GM23338 (cell line): Measurements from ENCODE around the gene KCTD10. TPM values are rescaled to one million over a fixed set of nuclear protein-coding genes. Genes with fewer than 3 reads are reported as not detected.

Experiments
- EZH2phosphoT487 ChIP-seq: fragments of 200-600 bp; sonication (generic); IDR thresholded peaks from one replicate; pipeline ENCODE4 v1.8.1; 2018; ENCODE audit warnings: antibody characterized with exemption; ENCODE audit not compliant: unreplicated experiment
- NANOG ChIP-seq: IDR thresholded peaks from 2 replicates; pipeline ENCODE4 v1.6.1; 2016; ENCODE audit warnings: antibody characterized with exemption, borderline replicate concordance
- ZNF114 ChIP-seq: fragments of 250-450 bp; sonication (Bioruptor Pico); IDR thresholded peaks from 2 replicates; pipeline ENCODE4 v1.5.0; 2020; ENCODE audit warnings: mild to moderate bottlenecking, moderate library complexity
- ZNF331 ChIP-seq: fragments of 250-450 bp; sonication (Bioruptor Pico); IDR thresholded peaks from 2 replicates; pipeline ENCODE4 v1.5.0; 2020; ENCODE audit warnings: low read depth, mild to moderate bottlenecking, moderate library complexity
- polyA plus RNA-seq: library from polyadenylated mRNA; unstranded; fragments of >200 nt; fragmentation: Nextera tagmentation; extraction: Ambion mirVana; gene quantifications from 2 replicates; pipeline ENCODE4 v1.2.1, GENCODE V29; 2016
- total RNA-seq: library from RNA; depleted of rRNA; stranded (reverse); fragments of >200 nt; shearing (Covaris generic); gene quantifications from 2 replicates; pipeline ENCODE4 v1.2.3, GENCODE V29; 2014
- TF ChIP-seq, protein P1 (sequence below): fragments of 250-450 bp; sonication (Bioruptor Pico); IDR thresholded peaks from 2 replicates; pipeline ENCODE4 v1.5.0; 2020; ENCODE audit warnings: mild to moderate bottlenecking, moderate library complexity
- TF ChIP-seq, protein P2 (sequence below), 2 experiments: fragments of 200-600 bp in 1 of 2; sonication (generic) in 1 of 2; conservative IDR thresholded peaks; 2 replicates each; pipeline versions ENCODE4 v1.5.1 to v1.6.1; 2016 to 2017; ENCODE audit warnings: antibody characterized with exemption in 2 of 2, low read depth in 2 of 2, mild to moderate bottlenecking in 2 of 2, moderate library complexity in 1 of 2
- TF ChIP-seq, protein P3 (sequence below): IDR thresholded peaks from one replicate; pipeline ENCODE4 v1.6.1; 2018; ENCODE audit warnings: antibody characterized with exemption; ENCODE audit not compliant: unreplicated experiment

KCTD10 gene
- total and polyA plus RNA-seq, 2 experiments from 2014 or later, result 15.8 to 45.2 TPM

DNA sequence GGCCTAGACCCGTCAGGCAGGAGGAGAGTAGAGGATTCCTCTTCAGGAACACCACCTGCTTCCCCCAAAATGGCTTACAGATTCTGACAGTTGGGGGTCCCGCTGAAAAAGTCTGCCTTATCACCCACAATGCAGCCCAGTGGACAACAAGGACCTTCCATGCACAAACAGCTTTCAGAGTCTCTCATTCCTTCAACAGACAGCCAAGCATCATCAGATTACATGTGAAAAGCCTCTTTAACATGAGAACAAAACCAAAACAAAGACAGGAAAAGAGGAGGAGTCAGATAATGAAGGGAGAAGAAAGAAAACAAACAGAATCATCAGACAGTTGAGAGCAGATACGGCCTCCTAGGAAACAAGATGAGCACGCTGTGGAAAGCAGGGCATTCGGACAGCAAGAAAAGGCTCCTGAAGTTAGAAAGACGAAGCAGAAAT lies 18.3 kb downstream of the KCTD10 start (continued):
- TF ChIP-seq, protein P1, sequence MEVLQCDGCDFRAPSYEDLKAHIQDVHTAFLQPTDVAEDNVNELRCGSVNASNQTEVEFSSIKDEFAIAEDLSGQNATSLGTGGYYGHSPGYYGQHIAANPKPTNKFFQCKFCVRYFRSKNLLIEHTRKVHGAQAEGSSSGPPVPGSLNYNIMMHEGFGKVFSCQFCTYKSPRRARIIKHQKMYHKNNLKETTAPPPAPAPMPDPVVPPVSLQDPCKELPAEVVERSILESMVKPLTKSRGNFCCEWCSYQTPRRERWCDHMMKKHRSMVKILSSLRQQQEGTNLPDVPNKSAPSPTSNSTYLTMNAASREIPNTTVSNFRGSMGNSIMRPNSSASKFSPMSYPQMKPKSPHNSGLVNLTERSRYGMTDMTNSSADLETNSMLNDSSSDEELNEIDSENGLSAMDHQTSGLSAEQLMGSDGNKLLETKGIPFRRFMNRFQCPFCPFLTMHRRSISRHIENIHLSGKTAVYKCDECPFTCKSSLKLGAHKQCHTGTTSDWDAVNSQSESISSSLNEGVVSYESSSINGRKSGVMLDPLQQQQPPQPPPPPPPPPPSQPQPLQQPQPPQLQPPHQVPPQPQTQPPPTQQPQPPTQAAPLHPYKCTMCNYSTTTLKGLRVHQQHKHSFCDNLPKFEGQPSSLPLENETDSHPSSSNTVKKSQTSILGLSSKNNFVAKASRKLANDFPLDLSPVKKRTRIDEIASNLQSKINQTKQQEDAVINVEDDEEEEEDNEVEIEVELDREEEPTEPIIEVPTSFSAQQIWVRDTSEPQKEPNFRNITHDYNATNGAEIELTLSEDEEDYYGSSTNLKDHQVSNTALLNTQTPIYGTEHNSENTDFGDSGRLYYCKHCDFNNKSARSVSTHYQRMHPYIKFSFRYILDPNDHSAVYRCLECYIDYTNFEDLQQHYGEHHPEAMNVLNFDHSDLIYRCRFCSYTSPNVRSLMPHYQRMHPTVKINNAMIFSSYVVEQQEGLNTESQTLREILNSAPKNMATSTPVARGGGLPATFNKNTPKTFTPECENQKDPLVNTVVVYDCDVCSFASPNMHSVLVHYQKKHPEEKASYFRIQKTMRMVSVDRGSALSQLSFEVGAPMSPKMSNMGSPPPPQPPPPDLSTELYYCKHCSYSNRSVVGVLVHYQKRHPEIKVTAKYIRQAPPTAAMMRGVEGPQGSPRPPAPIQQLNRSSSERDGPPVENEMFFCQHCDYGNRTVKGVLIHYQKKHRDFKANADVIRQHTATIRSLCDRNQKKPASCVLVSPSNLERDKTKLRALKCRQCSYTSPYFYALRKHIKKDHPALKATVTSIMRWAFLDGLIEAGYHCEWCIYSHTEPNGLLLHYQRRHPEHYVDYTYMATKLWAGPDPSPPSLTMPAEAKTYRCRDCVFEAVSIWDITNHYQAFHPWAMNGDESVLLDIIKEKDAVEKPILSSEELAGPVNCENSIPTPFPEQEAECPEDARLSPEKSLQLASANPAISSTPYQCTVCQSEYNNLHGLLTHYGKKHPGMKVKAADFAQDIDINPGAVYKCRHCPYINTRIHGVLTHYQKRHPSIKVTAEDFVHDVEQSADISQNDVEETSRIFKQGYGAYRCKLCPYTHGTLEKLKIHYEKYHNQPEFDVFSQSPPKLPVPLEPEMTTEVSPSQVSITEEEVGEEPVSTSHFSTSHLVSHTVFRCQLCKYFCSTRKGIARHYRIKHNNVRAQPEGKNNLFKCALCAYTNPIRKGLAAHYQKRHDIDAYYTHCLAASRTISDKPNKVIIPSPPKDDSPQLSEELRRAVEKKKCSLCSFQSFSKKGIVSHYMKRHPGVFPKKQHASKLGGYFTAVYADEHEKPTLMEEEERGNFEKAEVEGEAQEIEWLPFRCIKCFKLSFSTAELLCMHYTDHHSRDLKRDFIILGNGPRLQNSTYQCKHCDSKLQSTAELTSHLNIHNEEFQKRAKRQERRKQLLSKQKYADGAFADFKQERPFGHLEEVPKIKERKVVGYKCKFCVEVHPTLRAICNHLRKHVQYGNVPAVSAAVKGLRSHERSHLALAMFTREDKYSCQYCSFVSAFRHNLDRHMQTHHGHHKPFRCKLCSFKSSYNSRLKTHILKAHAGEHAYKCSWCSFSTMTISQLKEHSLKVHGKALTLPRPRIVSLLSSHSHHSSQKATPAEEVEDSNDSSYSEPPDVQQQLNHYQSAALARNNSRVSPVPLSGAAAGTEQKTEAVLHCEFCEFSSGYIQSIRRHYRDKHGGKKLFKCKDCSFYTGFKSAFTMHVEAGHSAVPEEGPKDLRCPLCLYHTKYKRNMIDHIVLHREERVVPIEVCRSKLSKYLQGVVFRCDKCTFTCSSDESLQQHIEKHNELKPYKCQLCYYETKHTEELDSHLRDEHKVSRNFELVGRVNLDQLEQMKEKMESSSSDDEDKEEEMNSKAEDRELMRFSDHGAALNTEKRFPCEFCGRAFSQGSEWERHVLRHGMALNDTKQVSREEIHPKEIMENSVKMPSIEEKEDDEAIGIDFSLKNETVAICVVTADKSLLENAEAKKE (CRISPR knock-in tag), result peak; percentile 2; the same call in 1 of the 2 replicates
- TF ChIP-seq ZNF331 (CRISPR knock-in tag) (no peak), EZH2phosphoT487 (no peak), ZNF114 (CRISPR knock-in tag) (no peak), NANOG (peak; percentile 56; the same call in 1 of the 2 replicates)
- TF ChIP-seq, protein P2, sequence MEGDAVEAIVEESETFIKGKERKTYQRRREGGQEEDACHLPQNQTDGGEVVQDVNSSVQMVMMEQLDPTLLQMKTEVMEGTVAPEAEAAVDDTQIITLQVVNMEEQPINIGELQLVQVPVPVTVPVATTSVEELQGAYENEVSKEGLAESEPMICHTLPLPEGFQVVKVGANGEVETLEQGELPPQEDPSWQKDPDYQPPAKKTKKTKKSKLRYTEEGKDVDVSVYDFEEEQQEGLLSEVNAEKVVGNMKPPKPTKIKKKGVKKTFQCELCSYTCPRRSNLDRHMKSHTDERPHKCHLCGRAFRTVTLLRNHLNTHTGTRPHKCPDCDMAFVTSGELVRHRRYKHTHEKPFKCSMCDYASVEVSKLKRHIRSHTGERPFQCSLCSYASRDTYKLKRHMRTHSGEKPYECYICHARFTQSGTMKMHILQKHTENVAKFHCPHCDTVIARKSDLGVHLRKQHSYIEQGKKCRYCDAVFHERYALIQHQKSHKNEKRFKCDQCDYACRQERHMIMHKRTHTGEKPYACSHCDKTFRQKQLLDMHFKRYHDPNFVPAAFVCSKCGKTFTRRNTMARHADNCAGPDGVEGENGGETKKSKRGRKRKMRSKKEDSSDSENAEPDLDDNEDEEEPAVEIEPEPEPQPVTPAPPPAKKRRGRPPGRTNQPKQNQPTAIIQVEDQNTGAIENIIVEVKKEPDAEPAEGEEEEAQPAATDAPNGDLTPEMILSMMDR (conservative IDR thresholded peaks at IDR 0.05; ENCODE audit: low read depth in 2 of 2), result no peak
- TF ChIP-seq, protein P3, sequence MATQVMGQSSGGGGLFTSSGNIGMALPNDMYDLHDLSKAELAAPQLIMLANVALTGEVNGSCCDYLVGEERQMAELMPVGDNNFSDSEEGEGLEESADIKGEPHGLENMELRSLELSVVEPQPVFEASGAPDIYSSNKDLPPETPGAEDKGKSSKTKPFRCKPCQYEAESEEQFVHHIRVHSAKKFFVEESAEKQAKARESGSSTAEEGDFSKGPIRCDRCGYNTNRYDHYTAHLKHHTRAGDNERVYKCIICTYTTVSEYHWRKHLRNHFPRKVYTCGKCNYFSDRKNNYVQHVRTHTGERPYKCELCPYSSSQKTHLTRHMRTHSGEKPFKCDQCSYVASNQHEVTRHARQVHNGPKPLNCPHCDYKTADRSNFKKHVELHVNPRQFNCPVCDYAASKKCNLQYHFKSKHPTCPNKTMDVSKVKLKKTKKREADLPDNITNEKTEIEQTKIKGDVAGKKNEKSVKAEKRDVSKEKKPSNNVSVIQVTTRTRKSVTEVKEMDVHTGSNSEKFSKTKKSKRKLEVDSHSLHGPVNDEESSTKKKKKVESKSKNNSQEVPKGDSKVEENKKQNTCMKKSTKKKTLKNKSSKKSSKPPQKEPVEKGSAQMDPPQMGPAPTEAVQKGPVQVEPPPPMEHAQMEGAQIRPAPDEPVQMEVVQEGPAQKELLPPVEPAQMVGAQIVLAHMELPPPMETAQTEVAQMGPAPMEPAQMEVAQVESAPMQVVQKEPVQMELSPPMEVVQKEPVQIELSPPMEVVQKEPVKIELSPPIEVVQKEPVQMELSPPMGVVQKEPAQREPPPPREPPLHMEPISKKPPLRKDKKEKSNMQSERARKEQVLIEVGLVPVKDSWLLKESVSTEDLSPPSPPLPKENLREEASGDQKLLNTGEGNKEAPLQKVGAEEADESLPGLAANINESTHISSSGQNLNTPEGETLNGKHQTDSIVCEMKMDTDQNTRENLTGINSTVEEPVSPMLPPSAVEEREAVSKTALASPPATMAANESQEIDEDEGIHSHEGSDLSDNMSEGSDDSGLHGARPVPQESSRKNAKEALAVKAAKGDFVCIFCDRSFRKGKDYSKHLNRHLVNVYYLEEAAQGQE, result no peak
